NK-92 treated with Interleukin-12 subunit alpha and Interleukin-12 subunit beta, amount 100 ng/mL, for 24 hours (cell line): ENCODE results near the gene TRPC4AP.

Experiments used
- DNase-seq: peaks from one replicate; lab custom pipeline; 2025; lab: John Stamatoyannopoulos, UW

The TRPC4AP gene

DNA sequence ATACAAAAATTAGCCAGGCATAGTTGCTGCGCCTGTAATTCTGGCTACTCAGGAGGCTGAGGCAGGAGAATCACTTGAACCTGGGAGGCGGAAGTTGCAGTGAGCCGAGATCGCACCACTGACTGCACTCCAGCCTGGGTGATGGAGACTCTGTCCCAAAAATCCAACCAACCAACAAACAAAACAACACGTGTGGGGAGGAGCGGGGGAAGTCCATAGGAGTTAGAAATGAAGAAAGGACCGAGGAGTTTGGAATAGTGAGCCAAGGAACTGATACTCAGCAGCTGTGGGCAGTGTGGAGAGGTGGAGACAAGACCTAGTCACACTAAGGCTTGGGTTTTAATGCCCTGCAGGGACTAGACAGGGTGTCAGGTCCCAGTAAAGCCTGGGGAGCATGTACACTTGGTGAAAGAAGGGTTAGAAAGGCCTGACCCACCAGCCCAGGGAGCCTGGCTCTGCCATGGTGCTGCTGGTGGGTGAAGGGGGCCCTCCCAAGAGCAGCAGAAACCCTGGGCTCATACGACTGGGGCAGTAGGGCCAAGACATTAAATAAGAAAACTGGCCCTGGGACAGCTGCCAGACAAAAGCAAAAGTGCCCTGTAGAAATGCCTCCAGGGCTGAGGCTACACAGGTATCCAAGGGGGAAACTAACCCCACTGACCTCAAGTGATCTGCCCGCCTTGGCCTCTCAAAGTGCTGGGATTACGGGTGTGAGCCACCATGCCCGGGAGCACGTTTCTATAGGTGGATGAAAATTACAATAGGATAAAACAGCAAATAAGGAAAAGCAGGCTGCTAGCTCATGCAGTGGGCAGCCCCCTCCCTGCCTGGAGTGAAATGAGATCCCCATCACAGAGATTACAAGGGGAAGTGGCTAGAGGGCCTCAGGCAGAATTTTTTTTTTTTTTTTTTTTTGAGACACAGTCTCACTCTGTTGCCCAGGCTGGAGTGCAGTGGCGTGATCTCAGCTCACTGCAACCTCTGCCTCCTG lies 78.9 kb downstream of the TRPC4AP start:
- no peak for DNase-seq

GRCh38 chr20:35012227-35013069 lies 80.2 kb downstream of the TRPC4AP start:
- DNase-seq, result no peak

DNA sequence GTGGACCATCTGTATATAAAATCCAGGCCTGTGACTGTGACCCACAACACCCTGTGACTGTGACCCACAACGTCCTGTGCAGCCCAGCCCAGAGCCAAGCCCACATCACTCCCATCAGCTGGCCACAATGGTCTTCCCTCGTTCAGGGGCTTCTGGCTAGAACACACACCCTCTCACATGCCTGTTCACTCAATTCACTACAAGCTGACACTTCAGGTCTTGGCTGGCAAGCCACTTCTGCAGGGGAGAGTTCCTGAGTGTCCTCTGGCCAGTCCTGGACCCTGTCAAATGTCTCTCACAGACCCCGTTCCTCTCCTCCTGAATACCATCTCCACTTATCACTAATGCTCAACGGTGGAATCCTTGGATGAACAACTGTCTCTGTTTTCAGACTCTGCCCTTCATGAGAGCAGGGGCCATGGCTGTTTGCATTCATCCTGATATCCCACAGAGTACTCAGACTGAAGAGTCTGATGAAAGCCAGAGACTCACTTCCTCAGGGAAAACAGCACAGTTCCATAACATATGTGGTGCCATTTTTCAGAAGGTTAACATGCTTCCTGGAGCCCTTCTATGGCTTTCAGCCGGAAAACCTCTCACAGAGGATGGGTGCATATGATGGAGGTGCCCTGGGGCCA lies 80.9 kb downstream of the TRPC4AP start:
- no peak for DNase-seq

- DNase-seq, result no peak
Observed at GRCh38 chr20:35010405-35011192, 82.0 kb downstream of the TRPC4AP start.

DNA sequence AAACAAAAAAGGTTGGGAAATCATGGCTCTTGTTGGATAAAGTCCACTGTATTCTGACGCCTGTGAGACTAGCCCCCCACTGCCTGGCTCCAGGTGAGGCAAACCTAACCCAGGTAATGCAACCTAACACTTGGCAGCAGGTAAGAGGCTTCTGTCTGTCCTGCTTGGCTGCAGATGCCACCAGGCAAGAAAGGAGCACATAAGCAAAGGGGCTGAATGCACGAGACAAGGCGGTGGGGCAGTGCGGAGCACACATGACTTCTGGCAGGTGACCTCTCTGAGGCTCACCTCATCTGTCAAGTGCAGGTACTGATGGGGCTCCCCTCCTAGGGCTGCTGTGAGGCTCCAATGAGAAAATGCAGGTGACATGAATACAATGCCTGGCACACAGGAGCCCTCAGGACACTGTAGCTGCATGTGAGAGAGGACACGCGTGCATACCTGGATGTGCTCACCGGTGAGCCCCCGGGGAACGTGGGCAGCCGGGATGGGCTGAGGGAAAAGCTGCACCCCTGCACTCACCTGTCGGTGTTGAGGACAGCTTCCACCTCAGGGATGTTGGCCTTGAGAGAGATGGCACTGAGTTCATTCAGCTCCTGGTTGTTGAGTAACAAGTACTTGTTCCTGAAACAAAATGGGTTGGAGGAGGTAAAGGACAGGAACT lies 82.8 kb downstream of the TRPC4AP start:
- no peak for DNase-seq

DNA sequence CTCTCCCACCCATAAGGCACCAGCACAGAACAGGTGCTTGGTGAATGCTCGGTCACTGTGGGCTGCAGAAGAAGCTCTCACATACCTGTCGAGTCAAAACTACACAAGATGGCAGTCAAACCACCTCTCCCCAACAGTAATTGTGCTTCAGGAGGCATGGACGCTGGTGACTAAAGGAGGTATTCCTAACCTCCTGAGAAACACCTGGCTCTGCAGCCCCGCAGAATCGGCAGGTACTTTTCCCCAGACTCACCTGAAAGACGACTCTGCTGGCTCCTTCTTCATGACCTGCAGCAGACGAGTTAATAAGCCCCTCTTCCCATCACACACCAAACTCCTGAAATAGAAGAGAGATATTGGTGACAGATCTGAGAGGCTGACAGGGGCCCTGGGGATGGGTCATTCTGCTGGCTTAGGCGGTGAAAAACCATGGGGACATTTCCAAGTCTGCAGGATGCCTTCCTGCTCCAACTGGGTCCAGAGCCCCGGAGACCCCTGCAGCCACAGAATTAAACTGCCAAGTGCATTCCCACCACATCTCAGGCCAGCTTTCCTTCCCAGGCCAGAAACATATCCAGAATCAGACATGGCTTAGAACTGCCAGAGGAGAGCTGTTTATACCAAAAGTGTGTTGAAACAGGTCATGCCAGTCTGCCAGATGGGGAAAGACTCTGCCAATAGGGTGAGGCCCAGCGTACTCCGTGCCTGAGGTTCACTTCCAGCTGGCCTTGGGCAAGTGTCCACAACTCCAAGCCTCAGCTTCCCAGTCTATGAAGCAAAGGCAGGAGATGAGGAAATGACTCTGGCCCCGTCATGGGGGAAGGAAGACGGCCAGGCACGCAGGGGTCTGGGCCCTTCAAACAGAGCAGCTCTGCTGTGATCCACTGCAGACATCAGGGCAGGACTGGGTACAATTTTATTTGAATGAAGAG lies 83.9 kb downstream of the TRPC4AP start:
- no peak for DNase-seq

DNA sequence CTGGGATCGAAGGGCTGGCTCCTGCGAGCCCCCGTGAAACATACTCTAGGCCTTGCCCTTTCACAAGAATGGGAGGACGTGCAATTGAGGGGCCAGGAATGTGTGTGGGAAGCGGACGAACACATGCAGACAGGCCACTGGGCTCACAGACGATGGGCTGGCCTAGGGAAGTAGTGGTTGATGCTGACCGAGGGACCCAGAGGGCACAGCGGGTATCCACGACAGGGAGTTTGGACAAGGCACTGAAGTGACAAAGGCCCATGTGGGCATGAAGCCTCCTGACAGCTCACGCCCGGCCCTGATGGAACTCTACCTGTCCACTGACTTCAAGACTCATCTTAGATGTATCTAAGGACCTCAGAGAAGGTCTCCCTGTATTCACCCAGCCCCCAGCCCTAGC lies 84.7 kb downstream of the TRPC4AP start:
- DNase-seq, result no peak

GRCh38 chr20:35007413-35007812 lies 85.2 kb downstream of the TRPC4AP start:
- no peak for DNase-seq

GRCh38 chr20:35006531-35006971 lies 86.1 kb downstream of the TRPC4AP start:
- DNase-seq, result no peak

- no peak for DNase-seq
Observed at GRCh38 chr20:35006009-35006408, 86.6 kb downstream of the TRPC4AP start.

DNA sequence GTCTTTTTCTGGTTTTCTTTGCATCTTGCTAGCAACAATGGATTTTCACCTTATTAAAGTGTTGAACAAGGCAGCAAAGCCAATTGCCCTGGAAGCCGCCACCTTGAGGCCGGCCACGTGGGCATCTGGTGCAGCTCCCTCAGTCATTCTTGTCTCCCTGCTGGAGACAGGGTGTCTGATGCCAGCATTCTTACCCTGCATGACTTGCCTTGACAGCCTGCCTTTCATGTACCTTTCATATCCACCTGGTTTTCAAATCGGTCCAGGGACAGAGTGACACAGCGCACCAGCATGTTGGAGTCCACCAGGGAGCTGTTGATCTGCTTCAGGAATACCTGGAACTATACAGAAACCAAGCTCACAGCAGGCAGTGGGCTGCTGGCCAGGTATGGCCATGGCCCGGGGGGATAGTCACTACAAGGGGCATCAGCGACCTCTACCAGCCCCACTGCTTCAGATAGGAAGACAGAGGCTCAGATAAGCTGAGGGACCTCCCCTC lies 87.1 kb downstream of the TRPC4AP start:
- no peak for DNase-seq

- no peak for DNase-seq
Observed at GRCh38 chr20:35004749-35005462, 87.7 kb downstream of the TRPC4AP start.

DNA sequence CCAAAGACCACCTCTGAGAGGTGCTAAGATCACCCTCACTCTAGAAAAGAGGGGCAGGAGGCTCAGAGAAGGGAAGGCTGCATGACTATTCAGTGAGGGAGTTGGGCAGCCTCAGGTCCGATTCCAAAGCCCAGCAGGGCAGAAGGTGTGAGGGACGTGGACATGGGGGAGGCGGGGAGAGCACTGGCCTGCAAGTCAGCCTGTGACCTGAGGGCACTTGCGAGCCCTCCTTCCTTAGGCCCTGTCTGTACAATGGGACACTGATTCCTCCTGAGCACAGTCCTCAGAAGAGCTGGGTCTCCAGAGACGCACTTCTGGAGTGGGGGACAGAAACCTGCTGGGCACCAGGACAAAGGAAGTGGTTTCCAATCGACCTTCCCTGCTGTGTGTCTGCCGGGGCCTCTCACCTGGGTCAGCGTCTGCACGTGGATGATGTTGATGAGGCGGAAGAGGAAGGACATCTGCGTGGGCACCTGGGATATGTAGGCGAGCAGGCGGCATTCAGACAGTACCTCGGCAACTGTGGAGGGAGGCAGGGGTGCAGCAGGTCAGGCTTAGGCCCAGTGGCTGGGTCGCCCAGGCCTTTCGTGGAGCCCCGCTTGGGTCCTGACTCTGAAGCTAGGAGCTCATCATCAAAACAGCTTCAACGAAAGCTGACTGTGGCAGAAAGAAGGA lies 88.4 kb downstream of the TRPC4AP start:
- DNase-seq, result no peak

GRCh38 chr20:35003211-35004031 lies 89.2 kb downstream of the TRPC4AP start:
- no peak for DNase-seq

DNA sequence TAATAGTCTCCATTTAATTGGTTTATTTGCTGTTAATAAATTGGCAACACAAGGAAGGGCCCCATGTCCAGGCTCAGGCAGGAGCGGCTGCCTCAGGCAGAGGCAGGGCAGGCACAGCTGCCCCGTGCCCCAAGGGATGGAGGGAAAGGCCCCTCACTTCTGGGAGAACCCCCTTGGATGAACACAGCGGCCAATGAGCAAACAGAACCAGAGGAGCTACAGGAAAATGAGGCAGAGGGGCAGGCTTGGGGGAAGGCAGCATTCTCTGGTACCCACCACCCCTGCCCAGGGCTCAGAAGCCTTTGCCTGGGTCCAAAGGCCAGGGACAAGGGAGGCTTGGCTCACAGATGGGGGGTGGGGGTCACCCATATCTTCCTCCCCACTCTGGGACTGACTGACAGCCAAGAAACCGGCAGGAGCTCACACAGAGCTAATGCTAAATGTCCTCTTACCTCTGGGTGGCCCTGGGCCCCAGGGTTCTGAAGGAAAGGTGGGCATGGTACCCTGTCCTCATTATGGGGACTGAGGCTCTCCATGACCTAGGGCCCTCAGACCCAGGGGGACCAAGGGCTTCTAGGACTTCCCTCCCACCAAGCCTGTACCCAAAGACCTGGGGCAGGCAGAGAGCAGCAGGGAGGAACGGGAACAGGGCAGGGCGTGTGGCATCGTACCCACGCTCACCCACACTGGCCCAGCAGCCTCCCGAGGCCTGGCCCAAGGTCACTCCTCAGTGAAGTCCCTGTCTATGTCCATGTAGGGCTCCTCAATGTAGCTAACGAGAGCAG lies 90.0 kb downstream of the TRPC4AP start:
- no peak for DNase-seq

GRCh38 chr20:35001596-35002362 lies 90.8 kb downstream of the TRPC4AP start:
- DNase-seq, result no peak
